Transverse colon (tissue), 3 donors: Measurements from ENCODE around the gene SHISA9.

Source experiments
- CTCF ChIP-seq, 5 experiments: fragments of 200-600 bp in 3 of 5; fragments of 450-650 bp in 2 of 5; sonication (generic) in 3 of 5; IDR thresholded peaks; 1 replicate in 2 of 5; 2 replicates in 3 of 5; pipeline ENCODE4 v1.5.1; 2016 to 2017; ENCODE audit warnings: antibody characterized with exemption in 5 of 5, inconsistent platforms in 3 of 5, mild to moderate bottlenecking in 2 of 5, moderate library complexity in 1 of 5
- POLR2A ChIP-seq: fragments of 450-650 bp; IDR thresholded peaks from one replicate; pipeline ENCODE4 v1.6.1; 2016; ENCODE audit warnings: antibody characterized with exemption, mild to moderate bottlenecking, moderate library complexity

GRCh38 chr16:13206606-13207005 lies 305.2 kb downstream of the SHISA9 start:
- TF ChIP-seq CTCF (IDR thresholded peaks at IDR 0.05) (no peak), POLR2A (no peak)
